COR-L47 (cell line): Measurements from ENCODE around the gene LASP1NB.
A peak's percentile ranks its signal among the peaks of the same experiment; 100 is the strongest.

ENCODE experiments used
- DNase-seq: peaks from one replicate; lab custom pipeline; 2025; lab: John Stamatoyannopoulos, UW

Gene LASP1NB

GRCh38 chr17:38925263-38925995 lies at the start of gene LASP1NB:
Gene LASP1NB, plus strand, starts transcription at chr17:38925614.
- DNase-seq: no peak

- DNase-seq: peak; percentile 34
Measured at GRCh38 chr17:38877130-38877851, 48.1 kb upstream of the LASP1NB start.

GRCh38 chr17:38879878-38880665 lies 45.3 kb upstream of the LASP1NB start:
- no peak for DNase-seq

- peak; percentile 45 for DNase-seq
Measured at GRCh38 chr17:38881600-38882191, 43.7 kb upstream of the LASP1NB start.

- DNase-seq: no peak
Measured at GRCh38 chr17:38882870-38883269, 42.5 kb upstream of the LASP1NB start.

- no peak for DNase-seq
Measured at GRCh38 chr17:38883592-38884526, 41.6 kb upstream of the LASP1NB start.

- no peak for DNase-seq
Measured at GRCh38 chr17:38885044-38885727, 40.2 kb upstream of the LASP1NB start.

- DNase-seq: no peak
Measured at GRCh38 chr17:38885728-38886642, 39.4 kb upstream of the LASP1NB start.

GRCh38 chr17:38886643-38887010 lies 38.8 kb upstream of the LASP1NB start:
- DNase-seq: no peak

- DNase-seq: no peak
Measured at GRCh38 chr17:38888842-38889241, 36.6 kb upstream of the LASP1NB start.

GRCh38 chr17:38889745-38890409 lies 35.5 kb upstream of the LASP1NB start:
- no peak for DNase-seq

GRCh38 chr17:38890410-38890746 lies 35.0 kb upstream of the LASP1NB start:
- no peak for DNase-seq

GRCh38 chr17:38891441-38891840 lies 34.0 kb upstream of the LASP1NB start:
- no peak for DNase-seq

GRCh38 chr17:38892083-38892482 lies 33.3 kb upstream of the LASP1NB start:
- no peak for DNase-seq

GRCh38 chr17:38892620-38893019 lies 32.8 kb upstream of the LASP1NB start:
- DNase-seq: no peak

- DNase-seq: no peak
Measured at GRCh38 chr17:38893113-38893512, 32.3 kb upstream of the LASP1NB start.

- DNase-seq: no peak
Measured at GRCh38 chr17:38893607-38894006, 31.8 kb upstream of the LASP1NB start.

GRCh38 chr17:38894276-38894675 lies 31.1 kb upstream of the LASP1NB start:
- no peak for DNase-seq

GRCh38 chr17:38896346-38896954 lies 29.0 kb upstream of the LASP1NB start:
- no peak for DNase-seq
